22Rv1 (cell line): ENCODE data around the gene DHDH.

ENCODE experiments used
- CTCF ChIP-seq: fragments of 450-650 bp; IDR thresholded peaks from 2 replicates; pipeline ENCODE4 v1.5.1; 2017; ENCODE audit warnings: mild to moderate bottlenecking
- ZFX ChIP-seq: fragments of 450-650 bp; IDR thresholded peaks from 2 replicates; pipeline ENCODE4 v1.6.1; 2017; ENCODE audit warnings: antibody characterized with exemption, borderline replicate concordance

- TF ChIP-seq CTCF, result no peak
- no peak for TF ChIP-seq ZFX
Observed at GRCh38 chr19:48994035-48994386, 60.5 kb downstream of the DHDH start.
